K562 (cell line): ENCODE data around the gene RBM28. TPM values are rescaled to one million over a fixed set of nuclear protein-coding genes. Genes with fewer than 3 reads are reported as not detected.

Experiments used
- ATAC-seq: fragments of 200-7000 bp; cut with Tn5 transposase; 3 replicates; pipeline ENCODE4 v1.9.1; 2020; ENCODE audit warnings: moderate library complexity
- BruUV-seq: library from RNA; stranded (reverse); fragments of 400-500 nt; replicated peaks from 2 replicates; lab custom pipeline; 2021; lab: Mats Ljungman, UMichigan
- CTCF ChIA-PET: fragments of 300-600 bp; formaldehyde crosslinking; extraction: SDS; loops from one replicate; lab custom pipeline; 2021; ENCODE audit warnings: low intra/inter-chr PET ratio; lab: Yijun Ruan, JAX
- POLR2A ChIA-PET: fragments of 300-600, 350-650 bp; sonication (Branson Sonifier 250); formaldehyde crosslinking; extraction: SDS; loops from one replicate; lab custom pipeline; 2021; ENCODE audit warnings: antibody characterized with exemption, inconsistent platforms; lab: Yijun Ruan, JAX
- DNase-seq, 4 experiments: peaks; one replicate each; pipeline versions ENCODE4 v3.0.0 to v3.0.0-alpha.2; 2011 to 2018; ENCODE audit warnings: low spot score in 3 of 4, mixed read lengths in 3 of 4; ENCODE audit errors: extremely low read depth in 1 of 4
- FAIRE-seq: peaks from 2 replicates; lab custom pipeline; 2011; peaks lifted over from hg19 to GRCh38; lab: Jason Lieb, UNC
- H2AFZ ChIP-seq: 2 replicates; pipeline ENCODE4 v1.6.0; 2011; ENCODE audit warnings: low read depth, low read length, control low read depth, inconsistent platforms
- H3K27ac ChIP-seq: fragments of 200-600 bp; 3 replicates; pipeline ENCODE4 v1.8.0; 2011; ENCODE audit warnings: low read depth, mild to moderate bottlenecking, control low read depth, inconsistent platforms, low read length, moderate library complexity, mixed read lengths; ENCODE audit errors: extremely low read depth
- H3K27me3 ChIP-seq, 2 experiments: fragments of 300-600 bp in 1 of 2; 2 replicates in 1 of 2; 3 replicates in 1 of 2; pipeline versions ENCODE4 v1.6.0 to v1.8.0; 2011; ENCODE audit warnings: inconsistent platforms in 2 of 2, low read length in 2 of 2, mild to moderate bottlenecking in 1 of 2, mixed read lengths in 1 of 2, moderate library complexity in 1 of 2; ENCODE audit not compliant: control insufficient read depth in 2 of 2, insufficient read depth in 2 of 2
- H3K36me3 ChIP-seq: fragments of 300-600 bp; 3 replicates; pipeline ENCODE4 v1.8.0; 2011; ENCODE audit warnings: mild to moderate bottlenecking, low read length, inconsistent platforms; ENCODE audit not compliant: control insufficient read depth, insufficient read depth
- H3K4me1 ChIP-seq, 2 experiments: fragments of 200-600 bp in 1 of 2; replicated peaks in 1 of 2; 2 replicates in 1 of 2; 3 replicates in 1 of 2; pipeline versions ENCODE4 v1.5.1 to v1.8.0; 2011; ENCODE audit warnings: inconsistent platforms in 2 of 2, low read length in 2 of 2, mild to moderate bottlenecking in 1 of 2, mixed read lengths in 1 of 2, moderate library complexity in 1 of 2; ENCODE audit not compliant: control insufficient read depth in 2 of 2, insufficient read depth in 2 of 2
- H3K4me2 ChIP-seq: 2 replicates; pipeline ENCODE4 v1.6.1; 2011; ENCODE audit warnings: low read length, control low read depth, inconsistent platforms, mixed read lengths; ENCODE audit not compliant: insufficient read depth
- H3K4me3 ChIP-seq: fragments of 200-600 bp; sonication (generic), shearing (Covaris generic); 2 replicates; pipeline ENCODE4 v1.5.1; 2016; ENCODE audit warnings: control low read depth, inconsistent platforms
- H3K79me2 ChIP-seq: fragments of 200-600 bp; 3 replicates; pipeline ENCODE4 v1.8.0; 2011; ENCODE audit warnings: low read length, inconsistent platforms; ENCODE audit not compliant: control insufficient read depth, insufficient read depth
- H3K9ac ChIP-seq, 2 experiments: 2 replicates each; pipeline versions ENCODE4 v1.6.0 to v1.6.1; 2011; ENCODE audit warnings: low read depth in 2 of 2, low read length in 2 of 2, control low read depth in 1 of 2, inconsistent platforms in 1 of 2, mild to moderate bottlenecking in 1 of 2, mixed read lengths in 1 of 2; ENCODE audit not compliant: insufficient read depth in 1 of 2
- H3K9me1 ChIP-seq: one replicate; pipeline ENCODE4 v1.6.0; 2011; ENCODE audit warnings: inconsistent platforms, mild to moderate bottlenecking, low read length, moderate library complexity; ENCODE audit not compliant: control insufficient read depth, insufficient read depth
- H3K9me3 ChIP-seq: replicated peaks from 2 replicates; pipeline ENCODE4 v1.5.1; 2011; ENCODE audit warnings: low read depth, low read length, inconsistent platforms; ENCODE audit not compliant: control insufficient read depth, insufficient read depth
- H4K20me1 ChIP-seq: replicated peaks from 2 replicates; pipeline ENCODE4 v1.6.1; 2011; ENCODE audit warnings: low read length, inconsistent platforms, mixed read lengths; ENCODE audit not compliant: control insufficient read depth, insufficient read depth
- CBFA2T2 ChIP-seq: fragments of 450-650 bp; conservative IDR thresholded peaks from 2 replicates; pipeline ENCODE4 v1.6.1; 2017; ENCODE audit warnings: mild to moderate bottlenecking
- CREB1 ChIP-seq, 2 experiments: sonication (generic) in 1 of 2; formaldehyde crosslinking in 1 of 2; IDR thresholded peaks; 2 replicates each; pipeline versions ENCODE4 v1.6.1 to v1.8.0; 2012 to 2022; ENCODE audit warnings: inconsistent platforms in 1 of 2, mild to moderate bottlenecking in 1 of 2, missing genetic modification reagents in 1 of 2, moderate library complexity in 1 of 2
- MECOM ChIP-seq: fragments of 250-450 bp; sonication (Bioruptor Pico); IDR thresholded peaks from 2 replicates; pipeline ENCODE4 v1.8.0; 2022; ENCODE audit warnings: inconsistent platforms
- PKNOX1 ChIP-seq: fragments of 450-650 bp; IDR thresholded peaks from 2 replicates; pipeline ENCODE4 v1.6.1; 2016
- SOX6 ChIP-seq: fragments of 450-650 bp; IDR thresholded peaks from 2 replicates; pipeline ENCODE4 v1.6.1; 2014; ENCODE audit warnings: mild to moderate bottlenecking
- ZNF511 ChIP-seq: sonication (generic); formaldehyde crosslinking; IDR thresholded peaks from 2 replicates; pipeline ENCODE4 v1.8.0; 2022; ENCODE audit warnings: mild to moderate bottlenecking, missing genetic modification reagents
- ZNF77 ChIP-seq: fragments of 250-450 bp; sonication (Bioruptor Pico); IDR thresholded peaks from 2 replicates; pipeline ENCODE4 v1.5.0; 2020
- WGBS: fragments of 100-300 bp; shearing (Covaris generic); methylation state at CpG from one replicate; pipeline ENCODE4 v1.1.6; 2016; ENCODE audit warnings: low coverage, mixed read lengths; ENCODE audit not compliant: insufficient coverage; ENCODE audit errors: missing lambda C conversion rate; 5-methylcytosine and 5-hydroxymethylcytosine counted together
- in situ Hi-C: fragments of 300-500 bp; cut with MboI; formaldehyde crosslinking; loops from 4 replicates; pipeline ENCODE4 v1.15.0; 2018; ENCODE audit warnings: inconsistent platforms, mixed read lengths
- intact Hi-C: fragments of 100-400 bp; cut with micrococcal nuclease; formaldehyde crosslinking; loops from 2 replicates; pipeline ENCODE4 v1.14.2; 2022
- polyA plus RNA-seq, 8 experiments: library from polyadenylated mRNA; depleted of rRNA in 4 of 8; stranded (reverse) in 5 of 8; unstranded in 3 of 8; fragments of >200 nt; fragmentation: Nextera tagmentation in 2 of 8; fragmentation: Illumina TruSeq in 1 of 8; extraction: Ambion mirVana in 2 of 8; extraction: Trizol in 1 of 8; gene quantifications; 2 replicates each; pipeline versions ENCODE4 v1.2.1 to v1.2.3, GENCODE V29; 2011 to 2014; ENCODE audit warnings: inconsistent platforms in 1 of 8, missing spikeins in 1 of 8
- total RNA-seq, 7 experiments: library from RNA; depleted of rRNA in 6 of 7; stranded (reverse); fragments of >200 nt in 6 of 7; fragmentation: Illumina TruSeq in 2 of 7; extraction: Trizol in 2 of 7; gene quantifications; 2 replicates each; pipeline versions ENCODE4 v1.2.1 to v1.2.3, GENCODE V29; 2011 to 2021; ENCODE audit warnings: low replicate concordance in 1 of 7

The RBM28 gene
- total and polyA plus RNA-seq, 9 of the 15 experiments (the other 6 are each of a cell fraction or from before 2014, with no cell fraction given): 65.8 to 213 (median 138) TPM

- CTCF ChIA-PET: interaction anchor here (0.5 kb wide), 1 partner anchor 12 kb away, joined by 3 read pairs; no protein-coding TSS in a partner anchor
These were observed 90.0 kb downstream of the RBM28 start for GRCh38 chr7:128253701-128254100.

GRCh38 chr7:128251337-128251736 lies 92.4 kb downstream of the RBM28 start:
- Histone ChIP-seq H3K4me3 (no peak overlapping the region), H3K9ac (no peak overlapping the region), H3K36me3 (no peaks in the 10 kb centered on the region), H3K4me1 (no peaks in the 10 kb centered on the region; a peak in 2 of 5 replicates), H3K27me3 (peaks cover 21 to 62% of the 10 kb centered on the region in 2 experiments; a peak in 4 of 5 replicates), H3K9me1 (no peaks in the 10 kb centered on the region), H3K9me3 (no peaks in the 10 kb centered on the region), H3K4me2 (no peak overlapping the region), H3K79me2 (no peaks in the 10 kb centered on the region), H3K27ac (no peak overlapping the region), H2AFZ (no peak overlapping the region), H4K20me1 (no peaks in the 10 kb centered on the region)
- in situ Hi-C loops: no loop called here
- ChIA-PET POLR2A (interaction anchor here (1.1 kb wide), 1 partner anchor 16 kb away, joined by 3 read pairs; no protein-coding TSS in a partner anchor), CTCF (interaction anchor here (0.6 kb wide), 1 partner anchor 19 kb away, joined by 3 read pairs; no protein-coding TSS in a partner anchor)
- no peak for DNase-seq
- ATAC-seq: no peak
- no peak for FAIRE-seq
- 1% methylated on average over 4 of the region's 4 CpGs for WGBS
- intact Hi-C loops: no loop called here
- no TSS peak for BruUV-seq
- TF ChIP-seq CREB1 (IDR thresholded peaks at IDR 0.05): no peak
- no peak for TF ChIP-seq CREB1 (CRISPR knock-in tag; IDR thresholded peaks at IDR 0.05)
- no peak for TF ChIP-seq SOX6
- TF ChIP-seq PKNOX1: no peak
- TF ChIP-seq ZNF77 (CRISPR knock-in tag): no peak
- TF ChIP-seq CBFA2T2: no peak
- TF ChIP-seq MECOM (CRISPR knock-in tag): no peak

More at GRCh38 chr7:128253701-128254100, 90.0 kb downstream of the RBM28 start:
- under 1% methylated on average over 8 of the region's 8 CpGs for WGBS
- in situ Hi-C loops: no loop called here
- H3K9me1 ChIP-seq: no peaks in the 10 kb centered on the region
- POLR2A ChIA-PET: no interaction called here
- no peaks in the 10 kb centered on the region for H3K36me3 ChIP-seq
- no peak for TF ChIP-seq ZNF511
- H3K9me3 ChIP-seq: no peaks in the 10 kb centered on the region
- no peak overlapping the region for H3K27ac ChIP-seq
- peaks cover 21 to 60% of the 10 kb centered on the region in 2 experiments; a peak in 4 of 5 replicates for H3K27me3 ChIP-seq
- no peak overlapping the region for H3K4me3 ChIP-seq
- H3K4me1 ChIP-seq: no peaks in the 10 kb centered on the region
- DNase-seq: no peak
- ATAC-seq: no peak
- no TSS peak for BruUV-seq
- H3K79me2 ChIP-seq: no peaks in the 10 kb centered on the region
- no peak for FAIRE-seq
- H2AFZ ChIP-seq: no peak overlapping the region
- H4K20me1 ChIP-seq: no peaks in the 10 kb centered on the region
- no peak overlapping the region for H3K9ac ChIP-seq
- H3K4me2 ChIP-seq: no peak overlapping the region
- intact Hi-C loops: no loop called here
